Measurements from ENCODE around the gene TXNDC15.

- no peak for TF ChIP-seq CTCF (IDR thresholded peaks at IDR 0.05)
- no peak for TF ChIP-seq POLR2A (IDR thresholded peaks at IDR 0.05)
These were observed 65.3 kb downstream of the TXNDC15 start for GRCh38 chr5:134939500-134939899.
